Epithelial cell of esophagus (primary cell): Measurements from ENCODE around the gene WHRN.

Experiments
- DNase-seq: peaks from one replicate; pipeline ENCODE4 v3.0.0; 2010; ENCODE audit warnings: low read depth
- H3K4me3 ChIP-seq: 2 replicates; pipeline ENCODE4 v1.5.1; 2011; ENCODE audit warnings: mild to moderate bottlenecking, low read length, control low read depth
- CTCF ChIP-seq: IDR thresholded peaks from 2 replicates; pipeline ENCODE4 v1.5.1; 2011; ENCODE audit warnings: low read depth, mild to moderate bottlenecking, low read length, control low read depth, inconsistent platforms; ENCODE audit not compliant: insufficient read depth; ENCODE audit errors: missing control alignments

WHRN gene

DNA sequence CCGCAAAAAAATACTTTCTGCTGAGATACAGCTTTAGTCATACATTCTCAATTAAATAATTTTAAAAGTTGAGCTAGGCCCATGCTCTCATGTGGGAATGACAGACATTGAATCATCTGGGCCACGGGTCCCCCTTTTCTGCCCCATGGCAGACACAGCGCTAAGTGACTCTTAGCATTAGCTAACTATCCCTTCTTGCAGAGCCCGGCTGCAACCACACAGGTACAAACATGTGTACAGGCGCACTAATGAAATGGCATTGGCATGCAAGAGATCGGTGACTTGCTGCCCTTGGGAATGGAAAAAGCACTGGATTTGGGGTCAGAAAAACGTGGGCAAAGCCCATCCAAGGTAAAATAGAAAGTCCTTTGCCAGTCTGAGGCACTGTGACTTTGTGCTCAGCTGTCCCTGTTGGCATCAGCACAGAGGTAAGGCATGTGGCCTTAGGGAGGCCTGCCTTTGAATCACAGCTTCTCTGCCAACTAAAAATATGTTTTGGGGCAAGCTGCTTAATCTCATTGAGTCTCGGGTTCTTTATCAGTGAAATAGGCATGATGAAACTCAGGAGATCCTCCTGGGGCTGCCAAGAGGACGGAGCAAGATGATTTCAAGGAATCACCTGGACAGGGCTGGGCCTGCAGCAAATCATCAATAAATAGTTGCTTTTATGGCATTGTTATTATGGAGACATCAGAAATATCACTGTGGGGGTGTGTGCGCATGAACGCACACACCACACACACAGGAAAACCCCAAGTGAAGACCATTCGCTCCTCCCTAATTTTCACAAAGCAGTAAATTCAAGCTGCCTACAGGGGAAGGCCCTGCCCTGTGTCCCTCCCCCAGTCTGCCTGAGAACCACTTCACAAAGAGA is 54.2 kb downstream of the WHRN start:
- TF ChIP-seq CTCF = no peak
- peak; percentile 57 for DNase-seq
- no peak overlapping the region for H3K4me3 ChIP-seq

GRCh38 chr9:114450181-114450580 is 55.1 kb downstream of the WHRN start:
- H3K4me3 ChIP-seq = no peak overlapping the region
- DNase-seq = no peak
- TF ChIP-seq CTCF = no peak

DNA sequence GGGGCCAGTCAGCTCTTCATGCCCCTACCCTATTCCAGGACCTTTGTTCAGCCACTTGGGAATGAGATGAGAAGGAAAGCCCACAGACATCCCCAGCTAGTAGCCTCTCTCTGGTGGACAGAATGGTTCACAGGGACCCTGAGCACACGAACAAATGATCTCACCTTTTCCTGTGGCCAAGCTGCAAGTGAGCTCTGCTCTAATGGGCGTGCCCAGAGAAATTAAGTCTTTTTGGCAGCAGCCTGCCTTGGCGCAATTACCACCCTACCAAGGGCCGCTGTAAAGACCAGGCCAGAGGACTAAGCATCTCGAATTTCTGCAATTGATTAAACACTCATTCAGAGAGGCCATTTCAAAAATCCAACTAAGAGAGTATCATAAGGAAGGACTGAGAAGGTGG is 56.0 kb downstream of the WHRN start:
- no peak overlapping the region for H3K4me3 ChIP-seq
- DNase-seq = no peak
- TF ChIP-seq CTCF = no peak

GRCh38 chr9:114448706-114449105 is 56.6 kb downstream of the WHRN start:
- no peak overlapping the region for H3K4me3 ChIP-seq
- TF ChIP-seq CTCF = no peak
- DNase-seq = no peak

GRCh38 chr9:114446672-114447450 is 58.4 kb downstream of the WHRN start:
- H3K4me3 ChIP-seq = no peak overlapping the region
- DNase-seq = no peak
- TF ChIP-seq CTCF = no peak

DNA sequence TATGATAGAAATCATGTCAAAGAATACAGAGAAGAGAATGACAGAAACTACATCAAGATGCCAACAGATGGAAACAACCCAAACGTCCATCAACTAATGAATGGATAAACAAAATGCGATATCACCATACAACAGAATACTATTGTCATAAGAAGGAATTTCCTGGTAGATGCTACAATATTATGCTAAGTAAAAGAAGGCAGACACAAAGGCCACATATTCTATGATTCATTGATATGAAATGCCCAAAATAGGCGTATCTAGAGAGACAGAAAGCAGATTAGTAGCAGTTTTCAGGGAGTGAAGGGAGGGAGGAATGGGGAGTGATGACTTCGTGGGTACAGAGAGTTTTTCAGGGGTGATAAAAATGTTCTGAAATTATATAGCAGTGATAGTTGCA is 59.2 kb downstream of the WHRN start:
- no peak overlapping the region for H3K4me3 ChIP-seq

More for the DNA sequence above, 59.2 kb downstream of the WHRN start:
- DNase-seq = peak; percentile 14
- no peak for TF ChIP-seq CTCF
